ENCODE measurements around the gene APOL5.

Gene APOL5

DNA sequence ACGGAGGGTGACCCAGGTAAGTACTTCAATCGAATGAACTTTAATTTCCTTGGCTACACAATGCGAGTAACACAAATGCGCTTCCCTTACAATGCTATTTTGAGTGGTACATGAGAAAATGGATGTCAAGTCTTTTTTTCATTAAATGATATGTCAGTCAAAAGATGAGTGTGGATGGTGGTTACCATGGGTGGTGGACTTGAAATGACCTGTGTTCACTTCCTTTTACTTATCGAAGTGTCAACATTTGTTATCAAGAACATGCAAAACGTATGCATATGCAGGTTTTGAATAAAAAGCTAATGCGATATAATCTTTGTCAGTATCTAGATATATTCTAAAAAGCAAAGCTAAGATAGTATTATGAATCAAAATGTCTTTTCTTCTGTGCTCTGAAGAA is 8.8 kb upstream of the APOL5 start:
- H2AFZ ChIP-seq, result no peak overlapping the region
- no peak overlapping the region for H3K4me3 ChIP-seq (ENCODE audit: low read depth, low read length)
- no peaks in the 10 kb centered on the region for H3K36me3 ChIP-seq (ENCODE audit: control insufficient read depth, insufficient read depth, low read length)
- no peaks in the 10 kb centered on the region for H3K9me3 ChIP-seq (ENCODE audit: control insufficient read depth, low read length)
- no peak overlapping the region for H3K27ac ChIP-seq
- no peak overlapping the region for H3K4me2 ChIP-seq (ENCODE audit: low read length)
- no peak overlapping the region for H3K9ac ChIP-seq
- TF ChIP-seq CTCF (IDR thresholded peaks at IDR 0.05), result no peak
- no peaks in the 10 kb centered on the region for H3K4me1 ChIP-seq
- H3K27me3 ChIP-seq (ENCODE audit: control insufficient read depth, insufficient read depth, low read length), result no peaks in the 10 kb centered on the region
- no peaks in the 10 kb centered on the region for H3K79me2 ChIP-seq

DNA sequence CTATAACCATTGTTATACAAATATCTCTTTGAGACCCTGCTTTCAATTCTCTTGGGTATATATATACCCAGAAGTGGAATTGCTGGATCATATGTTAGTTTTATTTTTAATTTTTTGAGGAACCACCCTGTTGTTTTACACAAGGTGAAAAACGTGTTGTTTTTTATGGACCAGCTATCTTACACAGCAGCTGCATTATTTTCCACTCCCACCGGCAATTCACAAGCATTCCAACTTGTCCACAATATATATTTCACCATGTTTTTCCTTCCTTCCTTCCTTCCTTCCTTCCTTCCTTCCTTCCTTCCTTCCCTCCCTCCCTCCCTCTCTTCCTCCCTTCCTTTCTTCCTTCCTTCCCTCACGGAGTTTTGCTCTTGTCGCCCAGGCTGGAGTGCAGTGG is 6.3 kb upstream of the APOL5 start:
- Histone ChIP-seq H3K9me3 (ENCODE audit: control insufficient read depth, low read length) (no peaks in the 10 kb centered on the region), H3K27me3 (ENCODE audit: control insufficient read depth, insufficient read depth, low read length) (no peaks in the 10 kb centered on the region), H3K79me2 (no peaks in the 10 kb centered on the region), H2AFZ (no peak overlapping the region), H3K4me3 (ENCODE audit: low read depth, low read length) (no peak overlapping the region), H3K27ac (no peak overlapping the region), H3K36me3 (ENCODE audit: control insufficient read depth, insufficient read depth, low read length) (no peaks in the 10 kb centered on the region), H3K9ac (no peak overlapping the region), H3K4me1 (no peaks in the 10 kb centered on the region), H3K4me2 (ENCODE audit: low read length) (no peak overlapping the region)
- no peak for TF ChIP-seq CTCF (IDR thresholded peaks at IDR 0.05)

DNA sequence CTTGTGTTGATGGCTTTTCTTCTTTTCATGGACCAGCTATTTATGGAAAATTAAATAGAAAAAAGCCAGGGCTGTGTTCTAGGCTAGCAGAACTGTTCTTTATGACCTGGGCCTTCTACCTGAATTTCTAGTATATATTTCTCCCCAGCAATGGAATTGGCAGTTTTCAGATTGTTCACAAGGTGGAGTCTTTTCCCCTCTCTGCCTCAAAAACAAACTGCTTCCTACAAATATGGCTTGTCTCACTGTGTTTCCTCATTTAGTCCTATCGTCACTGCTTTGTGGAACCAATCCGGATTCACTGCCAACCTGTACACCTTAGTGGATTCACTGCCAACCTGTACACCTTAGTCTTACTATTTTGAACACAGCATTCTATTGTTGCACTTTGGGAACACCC is 5.0 kb upstream of the APOL5 start:
- TF ChIP-seq CTCF (IDR thresholded peaks at IDR 0.05), result no peak
- no peak overlapping the region for H3K9ac ChIP-seq
- H3K27me3 ChIP-seq (ENCODE audit: control insufficient read depth, insufficient read depth, low read length), result no peaks in the 10 kb centered on the region
- no peak overlapping the region for H3K4me3 ChIP-seq (ENCODE audit: low read depth, low read length)
- H3K36me3 ChIP-seq (ENCODE audit: control insufficient read depth, insufficient read depth, low read length), result no peaks in the 10 kb centered on the region
- no peaks in the 10 kb centered on the region for H3K79me2 ChIP-seq
- no peaks in the 10 kb centered on the region for H3K4me1 ChIP-seq
- no peaks in the 10 kb centered on the region for H3K9me3 ChIP-seq (ENCODE audit: control insufficient read depth, low read length)
- H3K27ac ChIP-seq, result no peak overlapping the region
- H3K4me2 ChIP-seq (ENCODE audit: low read length), result no peak overlapping the region
- no peak overlapping the region for H2AFZ ChIP-seq

GRCh38 chr22:35719212-35719875 is 1.7 kb downstream of the APOL5 start:
- no peak overlapping the region for H3K27ac ChIP-seq
- no peaks in the 10 kb centered on the region for H3K79me2 ChIP-seq
- H3K4me3 ChIP-seq (ENCODE audit: low read depth, low read length), result no peak overlapping the region
- no peaks in the 10 kb centered on the region for H3K36me3 ChIP-seq (ENCODE audit: control insufficient read depth, insufficient read depth, low read length)
- TF ChIP-seq CTCF (IDR thresholded peaks at IDR 0.05), result no peak
- H3K4me1 ChIP-seq, result no peaks in the 10 kb centered on the region
- no peaks in the 10 kb centered on the region for H3K9me3 ChIP-seq (ENCODE audit: control insufficient read depth, low read length)
- no peak overlapping the region for H3K4me2 ChIP-seq (ENCODE audit: low read length)
- no peaks in the 10 kb centered on the region for H3K27me3 ChIP-seq (ENCODE audit: control insufficient read depth, insufficient read depth, low read length)
- H2AFZ ChIP-seq, result no peak overlapping the region
- H3K9ac ChIP-seq, result no peak overlapping the region

DNA sequence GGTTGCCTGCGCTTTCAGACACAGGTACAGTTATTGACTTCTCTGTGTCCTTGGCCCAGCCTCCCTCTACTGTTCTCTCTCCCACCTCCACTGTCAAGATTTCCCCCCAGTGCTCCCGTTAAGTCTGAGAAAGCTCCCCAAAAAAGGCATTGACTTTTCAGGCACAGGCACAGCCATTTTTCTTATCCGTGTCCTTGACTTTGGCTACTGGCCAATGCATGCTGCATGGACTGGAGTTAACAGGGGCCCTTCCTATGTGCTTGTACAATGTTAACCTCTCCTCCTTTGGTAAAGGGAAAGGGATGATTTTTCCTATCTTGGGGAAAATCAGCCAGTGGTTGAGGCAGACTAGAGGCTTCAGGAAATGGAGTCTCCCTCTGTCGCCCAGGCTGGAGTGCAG is 4.3 kb downstream of the APOL5 start:
- Histone ChIP-seq H3K9ac (no peak overlapping the region), H3K4me3 (ENCODE audit: low read depth, low read length) (no peak overlapping the region), H3K36me3 (ENCODE audit: control insufficient read depth, insufficient read depth, low read length) (no peaks in the 10 kb centered on the region), H3K27ac (no peak overlapping the region), H3K27me3 (ENCODE audit: control insufficient read depth, insufficient read depth, low read length) (no peaks in the 10 kb centered on the region), H3K4me2 (ENCODE audit: low read length) (no peak overlapping the region), H3K4me1 (no peaks in the 10 kb centered on the region), H3K79me2 (no peaks in the 10 kb centered on the region), H3K9me3 (ENCODE audit: control insufficient read depth, low read length) (no peaks in the 10 kb centered on the region), H2AFZ (no peak overlapping the region)
- no peak for TF ChIP-seq CTCF (IDR thresholded peaks at IDR 0.05)
